Parathyroid adenoma (tissue), 2 donors: ENCODE measurements around the gene GALNT10.

ENCODE experiments used
- H2AFZ ChIP-seq: fragments of 300-600 bp; sonication (generic); one replicate; pipeline ENCODE4 v1.7.0; 2017; ENCODE audit warnings: antibody characterized with exemption, mild to moderate bottlenecking
- H3K27ac ChIP-seq: fragments of 300-600 bp; sonication (generic); one replicate; pipeline ENCODE4 v1.7.0; 2017
- H3K27me3 ChIP-seq: fragments of 300-600 bp; sonication (generic); one replicate; pipeline ENCODE4 v1.7.0; 2017; ENCODE audit warnings: low read length; ENCODE audit not compliant: control insufficient read depth, insufficient read depth
- H3K36me3 ChIP-seq: fragments of 300-600 bp; sonication (generic); one replicate; pipeline ENCODE4 v1.7.0; 2017; ENCODE audit warnings: low read length; ENCODE audit not compliant: control insufficient read depth, insufficient read depth
- H3K4me1 ChIP-seq: fragments of 300-600 bp; sonication (generic); one replicate; pipeline ENCODE4 v1.7.0; 2017; ENCODE audit warnings: control low read depth
- H3K4me2 ChIP-seq: fragments of 300-600 bp; sonication (generic); one replicate; pipeline ENCODE4 v1.7.0; 2017; ENCODE audit warnings: low read length
- H3K4me3 ChIP-seq: fragments of 300-600 bp; sonication (generic); one replicate; pipeline ENCODE4 v1.7.0; 2017; ENCODE audit warnings: low read depth, low read length
- H3K79me2 ChIP-seq: fragments of 300-600 bp; sonication (generic); one replicate; pipeline ENCODE4 v1.7.0; 2017; ENCODE audit warnings: control low read depth
- H3K9ac ChIP-seq: fragments of 300-600 bp; sonication (generic); one replicate; pipeline ENCODE4 v1.7.0; 2017; ENCODE audit warnings: mild to moderate bottlenecking
- H3K9me3 ChIP-seq: fragments of 300-600 bp; sonication (generic); one replicate; pipeline ENCODE4 v1.7.0; 2017; ENCODE audit warnings: low read length; ENCODE audit not compliant: control insufficient read depth
- TF ChIP-seq, protein P1 (sequence below): fragments of 300-600 bp; sonication (generic); IDR thresholded peaks from one replicate; pipeline ENCODE4 v1.7.0; 2017; ENCODE audit warnings: antibody characterized with exemption, mild to moderate bottlenecking
- donor health status: primary hyperparathyroidism.

Gene GALNT10

DNA sequence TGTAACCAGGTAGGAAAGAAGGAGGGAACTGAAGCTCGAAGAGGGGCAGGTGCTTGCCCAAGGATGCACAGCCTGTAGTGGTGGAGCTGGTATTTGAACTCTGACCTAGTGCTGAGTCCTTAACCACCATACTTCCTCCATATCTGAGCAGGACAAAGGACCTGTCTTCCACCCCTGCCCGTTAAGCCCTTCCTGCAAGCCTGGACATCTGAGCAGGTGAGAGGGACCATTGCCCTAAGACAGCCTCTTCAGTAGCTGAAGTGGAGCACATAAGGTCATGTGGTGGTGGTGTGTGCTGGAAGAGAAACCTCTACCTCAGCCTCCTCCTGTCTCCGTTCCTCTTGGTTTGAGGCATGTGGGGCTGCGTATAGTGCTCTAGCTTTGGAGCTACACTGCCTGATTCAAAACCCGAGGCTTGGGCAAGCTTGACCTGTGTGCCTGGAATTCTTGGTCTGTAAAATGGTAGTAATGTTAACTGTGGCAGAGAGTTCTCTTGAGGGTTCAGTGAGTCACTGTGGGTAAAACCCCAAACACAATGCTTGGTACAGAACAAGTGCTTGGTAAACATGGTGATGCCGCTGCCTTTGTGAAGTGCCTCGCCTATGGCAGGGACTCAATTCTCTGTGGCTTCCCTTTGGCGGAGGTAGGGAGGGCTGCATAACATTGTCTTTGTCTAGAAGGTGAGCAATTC is 7.4 kb downstream of the GALNT10 start:
- no peak overlapping the region for H3K4me2 ChIP-seq
- H2AFZ ChIP-seq = no peak overlapping the region
- TF ChIP-seq, protein P1, sequence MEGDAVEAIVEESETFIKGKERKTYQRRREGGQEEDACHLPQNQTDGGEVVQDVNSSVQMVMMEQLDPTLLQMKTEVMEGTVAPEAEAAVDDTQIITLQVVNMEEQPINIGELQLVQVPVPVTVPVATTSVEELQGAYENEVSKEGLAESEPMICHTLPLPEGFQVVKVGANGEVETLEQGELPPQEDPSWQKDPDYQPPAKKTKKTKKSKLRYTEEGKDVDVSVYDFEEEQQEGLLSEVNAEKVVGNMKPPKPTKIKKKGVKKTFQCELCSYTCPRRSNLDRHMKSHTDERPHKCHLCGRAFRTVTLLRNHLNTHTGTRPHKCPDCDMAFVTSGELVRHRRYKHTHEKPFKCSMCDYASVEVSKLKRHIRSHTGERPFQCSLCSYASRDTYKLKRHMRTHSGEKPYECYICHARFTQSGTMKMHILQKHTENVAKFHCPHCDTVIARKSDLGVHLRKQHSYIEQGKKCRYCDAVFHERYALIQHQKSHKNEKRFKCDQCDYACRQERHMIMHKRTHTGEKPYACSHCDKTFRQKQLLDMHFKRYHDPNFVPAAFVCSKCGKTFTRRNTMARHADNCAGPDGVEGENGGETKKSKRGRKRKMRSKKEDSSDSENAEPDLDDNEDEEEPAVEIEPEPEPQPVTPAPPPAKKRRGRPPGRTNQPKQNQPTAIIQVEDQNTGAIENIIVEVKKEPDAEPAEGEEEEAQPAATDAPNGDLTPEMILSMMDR = no peak
- H3K4me1 ChIP-seq = peaks cover 13% of the 10 kb centered on the region
- no peak overlapping the region for H3K4me3 ChIP-seq
- no peak overlapping the region for H3K9ac ChIP-seq
- no peaks in the 10 kb centered on the region for H3K27me3 ChIP-seq
- peaks cover 14% of the 10 kb centered on the region for H3K79me2 ChIP-seq
- no peak overlapping the region for H3K27ac ChIP-seq
- H3K9me3 ChIP-seq = no peaks in the 10 kb centered on the region
- H3K36me3 ChIP-seq = no peaks in the 10 kb centered on the region

DNA sequence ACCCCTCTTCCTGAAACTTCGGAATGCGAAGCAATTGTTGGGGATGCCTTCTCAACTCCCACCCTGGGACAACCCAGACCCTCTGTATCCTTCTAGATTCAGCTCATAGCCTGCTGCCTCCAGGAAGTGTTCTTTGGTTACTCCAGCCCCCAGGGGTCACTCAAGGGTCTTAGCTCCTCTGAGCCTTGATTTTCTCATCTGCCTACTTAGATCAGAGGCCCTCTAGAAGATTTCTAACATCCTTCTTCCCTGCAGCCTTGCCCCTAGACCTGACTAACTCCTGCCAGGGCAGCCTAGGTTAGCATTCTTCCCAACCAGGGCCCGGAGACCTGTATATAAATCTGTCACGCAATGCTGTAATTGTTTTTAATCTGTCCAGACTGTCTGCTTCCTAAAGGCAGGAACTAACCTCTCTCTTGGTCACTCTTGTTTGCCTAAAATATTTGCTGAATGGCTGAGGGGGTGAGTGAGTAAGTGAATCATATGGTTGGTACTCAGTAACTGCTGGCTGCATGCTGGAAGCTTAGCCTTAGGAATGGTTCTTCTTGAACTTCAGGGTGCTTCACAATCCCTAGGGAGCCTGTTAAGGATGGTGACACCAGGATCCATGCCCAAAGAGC is 8.2 kb downstream of the GALNT10 start:
- H3K36me3 ChIP-seq = no peaks in the 10 kb centered on the region

DNA sequence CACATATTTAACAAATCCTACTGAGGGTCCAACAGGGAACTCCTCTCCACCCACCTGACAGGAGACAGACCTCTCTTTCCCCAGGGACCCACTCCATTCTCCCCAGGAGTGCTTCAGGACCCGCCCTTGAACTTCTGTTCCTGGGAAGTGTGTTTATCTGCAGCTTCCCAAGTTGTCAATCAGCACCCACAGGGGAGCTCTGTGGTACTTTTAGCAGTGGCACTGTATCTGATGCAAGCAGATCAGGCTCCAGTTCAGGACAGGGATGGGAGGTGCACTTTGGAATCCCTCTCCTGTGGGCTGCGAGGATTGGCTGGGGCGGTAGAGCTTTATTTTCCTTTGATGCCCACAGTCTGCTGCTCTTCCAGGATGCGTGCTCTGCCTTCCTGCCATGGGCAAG is 8.7 kb downstream of the GALNT10 start:
- Histone ChIP-seq H3K4me2 (no peak overlapping the region), H3K4me1 (peaks cover 9% of the 10 kb centered on the region), H3K27ac (no peak overlapping the region)

More for the DNA sequence above, 8.2 kb downstream of the GALNT10 start:
- TF ChIP-seq, protein P1 = no peak
- Histone ChIP-seq H3K4me2 (no peak overlapping the region), H3K4me1 (peaks cover 13% of the 10 kb centered on the region), H3K4me3 (no peak overlapping the region), H3K79me2 (peaks cover 14% of the 10 kb centered on the region), H3K27ac (no peak overlapping the region), H3K9me3 (no peaks in the 10 kb centered on the region), H3K27me3 (no peaks in the 10 kb centered on the region), H3K9ac (no peak overlapping the region), H2AFZ (no peak overlapping the region)

DNA sequence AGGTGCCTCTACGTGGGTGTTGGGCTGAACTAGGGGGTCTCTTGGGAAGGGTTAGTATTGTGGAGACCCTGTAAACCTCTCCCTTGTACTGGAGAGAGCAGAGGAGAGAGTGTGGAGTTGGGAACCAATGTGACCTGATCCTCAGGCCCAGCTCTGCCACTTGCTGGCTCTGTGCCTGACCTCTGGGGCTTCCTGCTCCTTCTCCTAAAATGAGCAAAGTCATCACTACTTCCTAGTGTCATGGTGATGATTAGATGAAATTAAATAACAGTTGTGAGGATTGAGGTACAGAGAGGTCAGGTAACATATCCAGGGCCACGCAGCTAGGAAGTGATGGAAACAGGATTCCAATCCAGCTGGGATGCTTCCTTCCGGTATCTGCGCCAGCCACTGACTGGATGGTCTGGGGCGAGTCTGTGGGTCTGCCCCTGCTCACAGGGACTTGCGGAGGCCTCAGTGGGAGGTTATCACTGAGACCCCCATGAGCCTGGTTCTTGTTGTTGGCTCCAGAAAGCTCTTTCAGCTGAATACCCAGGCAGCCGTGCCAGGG is 9.2 kb downstream of the GALNT10 start:
- Histone ChIP-seq H3K79me2 (peaks cover 14% of the 10 kb centered on the region), H3K9me3 (no peaks in the 10 kb centered on the region), H2AFZ (no peak overlapping the region), H3K36me3 (no peaks in the 10 kb centered on the region), H3K4me3 (no peak overlapping the region), H3K4me1 (peaks cover 5% of the 10 kb centered on the region), H3K4me2 (no peak overlapping the region), H3K27me3 (no peaks in the 10 kb centered on the region), H3K27ac (no peak overlapping the region), H3K9ac (no peak overlapping the region)
- TF ChIP-seq, protein P1 = no peak

More for the DNA sequence above, 8.7 kb downstream of the GALNT10 start:
- no peak overlapping the region for H2AFZ ChIP-seq
- no peaks in the 10 kb centered on the region for H3K36me3 ChIP-seq
- H3K9me3 ChIP-seq = no peaks in the 10 kb centered on the region
- no peak overlapping the region for H3K9ac ChIP-seq
- no peaks in the 10 kb centered on the region for H3K27me3 ChIP-seq
- no peak overlapping the region for H3K4me3 ChIP-seq
- peaks cover 14% of the 10 kb centered on the region for H3K79me2 ChIP-seq
- TF ChIP-seq, protein P1 = no peak
